Measurements from ENCODE around the gene CLASP1.

DNA sequence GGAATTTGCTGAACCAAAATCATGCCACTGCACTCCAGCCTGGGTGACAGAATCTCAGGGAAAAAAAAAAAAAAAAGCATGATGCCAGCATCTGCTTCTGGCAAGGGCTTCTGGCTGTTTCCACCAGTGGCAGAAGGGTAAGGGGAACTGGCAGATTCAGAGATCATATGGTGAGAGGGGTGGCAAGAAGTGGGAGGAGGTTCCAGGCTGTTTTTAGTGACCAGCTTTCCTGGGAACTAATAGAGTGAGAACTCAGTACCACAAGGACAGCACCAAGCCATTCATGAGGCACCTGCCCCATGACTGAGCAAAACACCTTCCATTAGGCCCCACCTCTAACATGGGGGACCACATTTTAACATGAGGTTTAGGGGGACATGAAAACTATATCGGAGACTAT, 18.4 kb upstream of the CLASP1 start:
- TF ChIP-seq, protein P1, sequence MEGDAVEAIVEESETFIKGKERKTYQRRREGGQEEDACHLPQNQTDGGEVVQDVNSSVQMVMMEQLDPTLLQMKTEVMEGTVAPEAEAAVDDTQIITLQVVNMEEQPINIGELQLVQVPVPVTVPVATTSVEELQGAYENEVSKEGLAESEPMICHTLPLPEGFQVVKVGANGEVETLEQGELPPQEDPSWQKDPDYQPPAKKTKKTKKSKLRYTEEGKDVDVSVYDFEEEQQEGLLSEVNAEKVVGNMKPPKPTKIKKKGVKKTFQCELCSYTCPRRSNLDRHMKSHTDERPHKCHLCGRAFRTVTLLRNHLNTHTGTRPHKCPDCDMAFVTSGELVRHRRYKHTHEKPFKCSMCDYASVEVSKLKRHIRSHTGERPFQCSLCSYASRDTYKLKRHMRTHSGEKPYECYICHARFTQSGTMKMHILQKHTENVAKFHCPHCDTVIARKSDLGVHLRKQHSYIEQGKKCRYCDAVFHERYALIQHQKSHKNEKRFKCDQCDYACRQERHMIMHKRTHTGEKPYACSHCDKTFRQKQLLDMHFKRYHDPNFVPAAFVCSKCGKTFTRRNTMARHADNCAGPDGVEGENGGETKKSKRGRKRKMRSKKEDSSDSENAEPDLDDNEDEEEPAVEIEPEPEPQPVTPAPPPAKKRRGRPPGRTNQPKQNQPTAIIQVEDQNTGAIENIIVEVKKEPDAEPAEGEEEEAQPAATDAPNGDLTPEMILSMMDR (IDR thresholded peaks at IDR 0.05; ENCODE audit: insufficient read depth, low read length), result no peak
- TF ChIP-seq POLR2AphosphoS5 (IDR thresholded peaks at IDR 0.05; ENCODE audit: low read depth), result no peak
- TF ChIP-seq, protein P2, sequence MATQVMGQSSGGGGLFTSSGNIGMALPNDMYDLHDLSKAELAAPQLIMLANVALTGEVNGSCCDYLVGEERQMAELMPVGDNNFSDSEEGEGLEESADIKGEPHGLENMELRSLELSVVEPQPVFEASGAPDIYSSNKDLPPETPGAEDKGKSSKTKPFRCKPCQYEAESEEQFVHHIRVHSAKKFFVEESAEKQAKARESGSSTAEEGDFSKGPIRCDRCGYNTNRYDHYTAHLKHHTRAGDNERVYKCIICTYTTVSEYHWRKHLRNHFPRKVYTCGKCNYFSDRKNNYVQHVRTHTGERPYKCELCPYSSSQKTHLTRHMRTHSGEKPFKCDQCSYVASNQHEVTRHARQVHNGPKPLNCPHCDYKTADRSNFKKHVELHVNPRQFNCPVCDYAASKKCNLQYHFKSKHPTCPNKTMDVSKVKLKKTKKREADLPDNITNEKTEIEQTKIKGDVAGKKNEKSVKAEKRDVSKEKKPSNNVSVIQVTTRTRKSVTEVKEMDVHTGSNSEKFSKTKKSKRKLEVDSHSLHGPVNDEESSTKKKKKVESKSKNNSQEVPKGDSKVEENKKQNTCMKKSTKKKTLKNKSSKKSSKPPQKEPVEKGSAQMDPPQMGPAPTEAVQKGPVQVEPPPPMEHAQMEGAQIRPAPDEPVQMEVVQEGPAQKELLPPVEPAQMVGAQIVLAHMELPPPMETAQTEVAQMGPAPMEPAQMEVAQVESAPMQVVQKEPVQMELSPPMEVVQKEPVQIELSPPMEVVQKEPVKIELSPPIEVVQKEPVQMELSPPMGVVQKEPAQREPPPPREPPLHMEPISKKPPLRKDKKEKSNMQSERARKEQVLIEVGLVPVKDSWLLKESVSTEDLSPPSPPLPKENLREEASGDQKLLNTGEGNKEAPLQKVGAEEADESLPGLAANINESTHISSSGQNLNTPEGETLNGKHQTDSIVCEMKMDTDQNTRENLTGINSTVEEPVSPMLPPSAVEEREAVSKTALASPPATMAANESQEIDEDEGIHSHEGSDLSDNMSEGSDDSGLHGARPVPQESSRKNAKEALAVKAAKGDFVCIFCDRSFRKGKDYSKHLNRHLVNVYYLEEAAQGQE (IDR thresholded peaks at IDR 0.05; ENCODE audit: insufficient replicate concordance, low read depth), result no peak

All from HL-60 (cell line).